Astrocyte (in vitro differentiated cells and primary cell): ENCODE data around the gene RYR2.

ENCODE experiments used
- EZH2 ChIP-seq: IDR thresholded peaks from 2 replicates; pipeline ENCODE4 v1.6.1; 2012; ENCODE audit warnings: mild to moderate bottlenecking, low read length, inconsistent platforms; ENCODE audit not compliant: insufficient read depth
- TF ChIP-seq, protein P1 (sequence below): IDR thresholded peaks from 2 replicates; pipeline ENCODE4 v1.5.1; 2011; ENCODE audit warnings: low read depth, mild to moderate bottlenecking, inconsistent platforms, low read length, moderate library complexity; ENCODE audit not compliant: insufficient read depth

DNA sequence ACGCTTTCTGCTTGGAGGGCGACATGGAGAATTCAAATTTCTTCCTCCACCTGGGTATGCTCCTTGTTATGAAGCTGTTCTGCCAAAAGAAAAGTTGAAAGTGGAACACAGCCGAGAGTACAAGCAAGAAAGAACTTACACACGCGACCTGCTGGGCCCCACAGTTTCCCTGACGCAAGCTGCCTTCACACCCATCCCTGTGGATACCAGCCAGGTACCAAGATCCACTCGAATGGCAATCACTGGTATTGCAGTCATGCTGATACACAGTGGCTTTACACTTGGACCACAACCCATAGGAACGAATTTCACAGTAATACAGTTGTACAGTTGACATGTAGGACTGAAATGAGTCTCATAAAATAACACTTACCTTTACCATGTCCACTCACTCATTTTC lies 461.3 kb downstream of the RYR2 start:
- TF ChIP-seq, protein P1, sequence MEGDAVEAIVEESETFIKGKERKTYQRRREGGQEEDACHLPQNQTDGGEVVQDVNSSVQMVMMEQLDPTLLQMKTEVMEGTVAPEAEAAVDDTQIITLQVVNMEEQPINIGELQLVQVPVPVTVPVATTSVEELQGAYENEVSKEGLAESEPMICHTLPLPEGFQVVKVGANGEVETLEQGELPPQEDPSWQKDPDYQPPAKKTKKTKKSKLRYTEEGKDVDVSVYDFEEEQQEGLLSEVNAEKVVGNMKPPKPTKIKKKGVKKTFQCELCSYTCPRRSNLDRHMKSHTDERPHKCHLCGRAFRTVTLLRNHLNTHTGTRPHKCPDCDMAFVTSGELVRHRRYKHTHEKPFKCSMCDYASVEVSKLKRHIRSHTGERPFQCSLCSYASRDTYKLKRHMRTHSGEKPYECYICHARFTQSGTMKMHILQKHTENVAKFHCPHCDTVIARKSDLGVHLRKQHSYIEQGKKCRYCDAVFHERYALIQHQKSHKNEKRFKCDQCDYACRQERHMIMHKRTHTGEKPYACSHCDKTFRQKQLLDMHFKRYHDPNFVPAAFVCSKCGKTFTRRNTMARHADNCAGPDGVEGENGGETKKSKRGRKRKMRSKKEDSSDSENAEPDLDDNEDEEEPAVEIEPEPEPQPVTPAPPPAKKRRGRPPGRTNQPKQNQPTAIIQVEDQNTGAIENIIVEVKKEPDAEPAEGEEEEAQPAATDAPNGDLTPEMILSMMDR: no peak
- TF ChIP-seq EZH2: no peak
